K562 (cell line): ENCODE data around the gene SAT1. TPM values are rescaled to one million over a fixed set of nuclear protein-coding genes. Genes with fewer than 3 reads are reported as not detected.

ENCODE experiments used
- ATF1 ChIP-seq, 2 experiments: fragments of 450-650 bp in 1 of 2; IDR thresholded peaks; 2 replicates each; pipeline ENCODE4 v1.6.1; 2016; ENCODE audit warnings: missing compliant biosample characterization in 1 of 2, missing genetic modification characterization in 1 of 2
- ATF6 ChIP-seq: sonication (generic); formaldehyde crosslinking; IDR thresholded peaks from 2 replicates; pipeline ENCODE4 v1.4.0; 2020; ENCODE audit warnings: mild to moderate bottlenecking, missing genetic modification reagents
- CTCF ChIP-seq, 3 experiments: IDR thresholded peaks in 2 of 3; conservative IDR thresholded peaks in 1 of 3; 2 replicates each; pipeline ENCODE4 v1.5.1; 2011 to 2012; ENCODE audit warnings: low read length in 3 of 3, mild to moderate bottlenecking in 3 of 3, control low read depth in 2 of 3, improper control_type of control experiment in 1 of 3, inconsistent platforms in 1 of 3, low read depth in 1 of 3, mixed read lengths in 1 of 3, moderate library complexity in 1 of 3; ENCODE audit not compliant: insufficient read depth in 2 of 3
- GABPB1 ChIP-seq: sonication (generic); formaldehyde crosslinking; IDR thresholded peaks from 2 replicates; pipeline ENCODE4 v1.8.0; 2022; ENCODE audit warnings: mild to moderate bottlenecking, missing genetic modification reagents
- MED1 ChIP-seq: sonication (generic); formaldehyde crosslinking; IDR thresholded peaks from 2 replicates; pipeline ENCODE4 v1.8.1; 2023; ENCODE audit warnings: missing genetic modification reagents, borderline replicate concordance
- NFATC3 ChIP-seq: fragments of 450-650 bp; IDR thresholded peaks from 2 replicates; pipeline ENCODE4 v1.6.1; 2017; ENCODE audit warnings: mild to moderate bottlenecking
- RAD21 ChIP-seq, 2 experiments: fragments of 250-450 bp in 1 of 2; fragments of 450-650 bp in 1 of 2; sonication (Bioruptor Pico) in 1 of 2; formaldehyde crosslinking in 1 of 2; IDR thresholded peaks in 1 of 2; conservative IDR thresholded peaks in 1 of 2; 2 replicates each; pipeline versions ENCODE4 v1.4.0 to v1.8.0; 2020 to 2022; ENCODE audit warnings: mild to moderate bottlenecking in 2 of 2, moderate library complexity in 1 of 2
- REST ChIP-seq, 2 experiments: fragments of 450-650 bp; formaldehyde crosslinking in 1 of 2; IDR thresholded peaks; 2 replicates each; pipeline versions ENCODE4 v1.4.0 to v1.6.1; 2014 to 2020; ENCODE audit warnings: mild to moderate bottlenecking in 2 of 2, borderline replicate concordance in 1 of 2, low read depth in 1 of 2
- SMAD2 ChIP-seq: fragments of 150-350 bp; IDR thresholded peaks from 2 replicates; pipeline ENCODE4 v1.6.1; 2014; ENCODE audit warnings: low read depth, mild to moderate bottlenecking, low read length
- SMARCA4 ChIP-seq: fragments of 450-650 bp; IDR thresholded peaks from 2 replicates; pipeline ENCODE4 v1.6.1; 2016
- SMARCE1 ChIP-seq: fragments of 450-650 bp; IDR thresholded peaks from 2 replicates; pipeline ENCODE4 v1.7.1; 2016; ENCODE audit warnings: mild to moderate bottlenecking
- TEAD1 ChIP-seq, 2 experiments: fragments of 450-650 bp in 1 of 2; sonication (generic) in 1 of 2; formaldehyde crosslinking; IDR thresholded peaks; 2 replicates each; pipeline versions ENCODE4 v1.4.0 to v1.8.0; 2020 to 2022; ENCODE audit warnings: mild to moderate bottlenecking in 2 of 2, missing genetic modification reagents in 1 of 2
- ZBTB17 ChIP-seq: fragments of 450-650 bp; formaldehyde crosslinking; IDR thresholded peaks from 2 replicates; pipeline ENCODE4 v1.4.0; 2020; ENCODE audit warnings: mild to moderate bottlenecking
- ZNF384 ChIP-seq: IDR thresholded peaks from 2 replicates; pipeline ENCODE4 v1.6.1; 2012; ENCODE audit warnings: low read depth, low read length, improper control_type of control experiment
- polyA plus RNA-seq, 8 experiments: library from polyadenylated mRNA; depleted of rRNA in 4 of 8; stranded (reverse) in 5 of 8; unstranded in 3 of 8; fragments of >200 nt; fragmentation: Nextera tagmentation in 2 of 8; fragmentation: Illumina TruSeq in 1 of 8; extraction: Ambion mirVana in 2 of 8; extraction: Trizol in 1 of 8; gene quantifications; 2 replicates each; pipeline versions ENCODE4 v1.2.1 to v1.2.3, GENCODE V29; 2011 to 2014; ENCODE audit warnings: inconsistent platforms in 1 of 8, missing spikeins in 1 of 8
- total RNA-seq, 7 experiments: library from RNA; depleted of rRNA in 6 of 7; stranded (reverse); fragments of >200 nt in 6 of 7; fragmentation: Illumina TruSeq in 2 of 7; extraction: Trizol in 2 of 7; gene quantifications; 2 replicates each; pipeline versions ENCODE4 v1.2.1 to v1.2.3, GENCODE V29; 2011 to 2021; ENCODE audit warnings: low replicate concordance in 1 of 7
- TF ChIP-seq, protein P1 (sequence below), 2 experiments: fragments of 250-450 bp in 1 of 2; fragments of 450-650 bp in 1 of 2; sonication (Bioruptor Pico) in 1 of 2; IDR thresholded peaks; 2 replicates each; pipeline versions ENCODE4 v1.6.1 to v1.8.0; 2016 to 2021; ENCODE audit warnings: mild to moderate bottlenecking in 2 of 2, moderate library complexity in 2 of 2, missing compliant biosample characterization in 1 of 2, missing genetic modification characterization in 1 of 2

SAT1 gene
- total and polyA plus RNA-seq, 9 of the 15 experiments (the other 6 are each of a cell fraction or from before 2014, with no cell fraction given) = 47.4 to 194 (median 74.1) TPM

- TF ChIP-seq CTCF (IDR thresholded peaks at IDR 0.05 in 2 of 3, conservative IDR thresholded peaks at IDR 0.05 in 1 of 3; ENCODE audit: insufficient read depth in 2 of 3, low read depth in 1 of 3, low read length in 3 of 3) (peak; percentile 64 to 73 (median 71)), MED1 (CRISPR knock-in tag) (no peak), ZBTB17 (CRISPR knock-in tag) (no peak), RAD21 (CRISPR knock-in tag; conservative IDR thresholded peaks at IDR 0.05 in 1 of 2, IDR thresholded peaks at IDR 0.05 in 1 of 2) (peak; percentile 46 to 58), REST (IDR thresholded peaks at IDR 0.05; ENCODE audit: borderline replicate concordance) (peak; percentile 63), REST (CRISPR knock-in tag; IDR thresholded peaks at IDR 0.05; ENCODE audit: low read depth) (no peak), SMAD2 (no peak), ZNF384 (peak; percentile 97), NFATC3 (no peak), SMARCE1 (peak; percentile 40; the same call in 1 of the 2 replicates), TEAD1 (CRISPR knock-in tag; IDR thresholded peaks at IDR 0.05) (no peak), GABPB1 (0 out of 2 replicates have a peak, but pooled peaks have one; percentile 15), SMARCA4 (0 out of 2 replicates have a peak, but pooled peaks have one; percentile 37), ATF6 (CRISPR knock-in tag) (no peak), ATF1 (CRISPR knock-in tag; IDR thresholded peaks at IDR 0.05) (no peak), ATF1 (tag; IDR thresholded peaks at IDR 0.05) (peak; percentile 26; the same call in 1 of the 2 replicates)
- TF ChIP-seq, protein P1, sequence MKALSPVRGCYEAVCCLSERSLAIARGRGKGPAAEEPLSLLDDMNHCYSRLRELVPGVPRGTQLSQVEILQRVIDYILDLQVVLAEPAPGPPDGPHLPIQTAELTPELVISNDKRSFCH (CRISPR knock-in tag; IDR thresholded peaks at IDR 0.05) = no peak
- TF ChIP-seq, protein P1 (tag; IDR thresholded peaks at IDR 0.05) = no peak
These were observed 26.8 kb upstream of the SAT1 start (continued) for GRCh38 chrX:23756165-23756564.
